Neural progenitor cell (in vitro differentiated cells): ENCODE measurements around the gene KCNQ1. TPM values are rescaled to one million over a fixed set of nuclear protein-coding genes. Genes with fewer than 3 reads are reported as not detected.

Experiments
- DNase-seq: peaks from one replicate; pipeline ENCODE4 v3.0.0-alpha.2; 2016; ENCODE audit warnings: low spot score
- H2AFZ ChIP-seq: fragments of 200-600 bp; sonication (generic); replicated peaks from 2 replicates; pipeline ENCODE4 v1.6.1; 2016; ENCODE audit warnings: antibody characterized with exemption
- H3F3A ChIP-seq: fragments of 200-600 bp; sonication (generic); 2 replicates; pipeline ENCODE4 v1.6.1; 2016; ENCODE audit warnings: antibody characterized with exemption, low read depth
- H3K27ac ChIP-seq: fragments of 200-600 bp; sonication (generic); 2 replicates; pipeline ENCODE4 v1.5.1; 2016; ENCODE audit warnings: mild to moderate bottlenecking
- H3K27me3 ChIP-seq: fragments of 200-600 bp; sonication (generic); 2 replicates; pipeline ENCODE4 v1.6.1; 2016; ENCODE audit warnings: mild to moderate bottlenecking, moderate library complexity
- H3K36me3 ChIP-seq: fragments of 200-600 bp; sonication (generic); 2 replicates; pipeline ENCODE4 v1.5.1; 2016
- H3K4me1 ChIP-seq: fragments of 200-600 bp; sonication (generic); 2 replicates; pipeline ENCODE4 v1.6.1; 2016; ENCODE audit warnings: mixed run types
- H3K4me2 ChIP-seq: fragments of 200-600 bp; sonication (generic); 2 replicates; pipeline ENCODE4 v1.6.1; 2016
- H3K4me3 ChIP-seq: fragments of 200-600 bp; sonication (generic); 2 replicates; pipeline ENCODE4 v1.5.1; 2016
- H3K79me2 ChIP-seq: fragments of 200-600 bp; sonication (generic); 2 replicates; pipeline ENCODE4 v1.6.1; 2016; ENCODE audit warnings: low read depth
- H3K9ac ChIP-seq: fragments of 200-600 bp; sonication (generic); 2 replicates; pipeline ENCODE4 v1.6.1; 2016
- H3K9me3 ChIP-seq: fragments of 200-600 bp; sonication (generic); 2 replicates; pipeline ENCODE4 v1.5.1; 2016; ENCODE audit warnings: low read depth
- H4K20me1 ChIP-seq: fragments of 200-600 bp; sonication (generic); 2 replicates; pipeline ENCODE4 v1.6.1; 2016; ENCODE audit warnings: low read depth
- H3K27ac Mint-ChIP-seq: 3 replicates; pipeline ENCODE4 v1.8.0; 2021; ENCODE audit warnings: mixed read lengths
- H3K27me3 Mint-ChIP-seq: 2 replicates; pipeline ENCODE4 v1.8.0; 2022; ENCODE audit warnings: low read depth, mild to moderate bottlenecking, inconsistent platforms, moderate library complexity, mixed read lengths; ENCODE audit not compliant: insufficient read depth
- H3K36me3 Mint-ChIP-seq: 3 replicates; pipeline ENCODE4 v1.8.0; 2021; ENCODE audit warnings: mixed read lengths
- H3K4me1 Mint-ChIP-seq: 3 replicates; pipeline ENCODE4 v1.8.0; 2021; ENCODE audit warnings: mixed read lengths
- H3K4me3 Mint-ChIP-seq: 3 replicates; pipeline ENCODE4 v1.8.0; 2021; ENCODE audit warnings: mild to moderate bottlenecking, moderate library complexity, mixed read lengths
- H3K9me3 Mint-ChIP-seq: 3 replicates; pipeline ENCODE4 v1.8.0; 2020; ENCODE audit warnings: mixed read lengths
- EZH2 ChIP-seq: fragments of 200-600 bp; sonication (generic); IDR thresholded peaks from 2 replicates; pipeline ENCODE4 v1.6.1; 2017; ENCODE audit warnings: antibody characterized with exemption, mild to moderate bottlenecking, moderate library complexity
- EZH2phosphoT487 ChIP-seq: fragments of 200-600 bp; sonication (generic); IDR thresholded peaks from 2 replicates; pipeline ENCODE4 v1.6.1; 2017; ENCODE audit warnings: antibody characterized with exemption
- total RNA-seq: library from RNA; depleted of rRNA; stranded (reverse); fragments of >200 nt; gene quantifications from 2 replicates; pipeline ENCODE4 v1.2.3, GENCODE V29; 2015; ENCODE audit warnings: low replicate concordance
- TF ChIP-seq, protein P1 (sequence below): fragments of 200-600 bp; sonication (generic); IDR thresholded peaks from 2 replicates; pipeline ENCODE4 v1.5.1; 2017; ENCODE audit warnings: antibody characterized with exemption, mild to moderate bottlenecking

Gene KCNQ1
- total RNA-seq, 1 donor from 2014 or later, result 0.11 TPM

DNA sequence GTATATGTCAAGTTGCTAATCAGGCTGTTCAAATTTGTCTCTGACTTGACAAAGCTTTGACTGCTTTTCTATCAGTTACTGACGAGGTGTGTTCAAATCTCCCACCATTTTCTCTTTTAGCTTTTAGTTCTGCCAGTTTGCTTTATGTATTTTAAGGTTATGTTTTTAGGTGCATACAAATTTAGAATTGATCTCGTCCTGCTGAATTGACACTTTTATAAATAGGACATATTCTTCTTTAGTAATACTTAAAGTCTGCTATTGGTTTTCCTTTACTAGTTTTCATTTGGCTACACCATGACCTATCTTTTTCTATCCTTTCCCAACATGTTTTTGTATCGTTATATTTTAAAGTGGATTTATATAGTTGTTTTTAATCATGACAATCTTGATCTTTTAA is 320.7 kb downstream of the KCNQ1 start:
- H3K27me3 Mint-ChIP-seq, result peaks cover 7% of the 10 kb centered on the region

DNA sequence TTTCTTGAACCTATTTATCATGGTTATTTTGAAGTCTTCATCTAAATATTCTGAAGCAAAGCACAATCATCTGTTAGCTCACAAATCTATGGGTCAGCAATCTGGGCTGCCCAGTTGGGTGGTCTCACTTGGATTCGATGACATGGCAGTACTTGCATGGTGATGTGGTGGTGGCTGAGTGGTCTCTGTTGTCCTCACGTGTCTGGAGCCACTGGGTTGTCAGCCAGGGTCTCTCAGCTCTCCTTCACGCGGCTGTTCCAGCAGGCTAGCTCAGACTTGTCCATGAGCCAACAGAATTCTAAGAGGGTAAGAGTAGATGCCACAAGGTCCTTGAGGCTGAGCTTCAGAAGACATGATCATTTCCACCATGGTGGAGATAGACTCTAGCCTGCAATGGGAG is 321.4 kb downstream of the KCNQ1 start:
- H3K9ac ChIP-seq, result no peak overlapping the region
- no peak overlapping the region for H3K27ac ChIP-seq
- no peaks in the 10 kb centered on the region for H4K20me1 ChIP-seq
- Mint-ChIP-seq H3K4me3 (no peak overlapping the region), H3K27me3 (peaks cover 7% of the 10 kb centered on the region), H3K4me1 (no peaks in the 10 kb centered on the region), H3K9me3 (no peaks in the 10 kb centered on the region), H3K36me3 (no peaks in the 10 kb centered on the region), H3K27ac (no peak overlapping the region)
- H3K79me2 ChIP-seq, result no peaks in the 10 kb centered on the region
- no peaks in the 10 kb centered on the region for H3F3A ChIP-seq
- no peak overlapping the region for H3K4me2 ChIP-seq
- no peaks in the 10 kb centered on the region for H3K9me3 ChIP-seq
- no peaks in the 10 kb centered on the region for H3K4me1 ChIP-seq
- TF ChIP-seq EZH2phosphoT487, result no peak
- TF ChIP-seq EZH2, result no peak
- TF ChIP-seq, protein P1, sequence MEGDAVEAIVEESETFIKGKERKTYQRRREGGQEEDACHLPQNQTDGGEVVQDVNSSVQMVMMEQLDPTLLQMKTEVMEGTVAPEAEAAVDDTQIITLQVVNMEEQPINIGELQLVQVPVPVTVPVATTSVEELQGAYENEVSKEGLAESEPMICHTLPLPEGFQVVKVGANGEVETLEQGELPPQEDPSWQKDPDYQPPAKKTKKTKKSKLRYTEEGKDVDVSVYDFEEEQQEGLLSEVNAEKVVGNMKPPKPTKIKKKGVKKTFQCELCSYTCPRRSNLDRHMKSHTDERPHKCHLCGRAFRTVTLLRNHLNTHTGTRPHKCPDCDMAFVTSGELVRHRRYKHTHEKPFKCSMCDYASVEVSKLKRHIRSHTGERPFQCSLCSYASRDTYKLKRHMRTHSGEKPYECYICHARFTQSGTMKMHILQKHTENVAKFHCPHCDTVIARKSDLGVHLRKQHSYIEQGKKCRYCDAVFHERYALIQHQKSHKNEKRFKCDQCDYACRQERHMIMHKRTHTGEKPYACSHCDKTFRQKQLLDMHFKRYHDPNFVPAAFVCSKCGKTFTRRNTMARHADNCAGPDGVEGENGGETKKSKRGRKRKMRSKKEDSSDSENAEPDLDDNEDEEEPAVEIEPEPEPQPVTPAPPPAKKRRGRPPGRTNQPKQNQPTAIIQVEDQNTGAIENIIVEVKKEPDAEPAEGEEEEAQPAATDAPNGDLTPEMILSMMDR, result no peak
- H3K36me3 ChIP-seq, result no peaks in the 10 kb centered on the region
- no peak overlapping the region for H2AFZ ChIP-seq
- peaks cover 45% of the 10 kb centered on the region for H3K27me3 ChIP-seq
- no peak overlapping the region for H3K4me3 ChIP-seq
- DNase-seq, result no peak

More for the DNA sequence above, 320.7 kb downstream of the KCNQ1 start:
- Histone ChIP-seq H3K4me3 (no peak overlapping the region), H3K79me2 (no peaks in the 10 kb centered on the region), H3K9ac (no peak overlapping the region), H3K27ac (no peak overlapping the region), H3K36me3 (no peaks in the 10 kb centered on the region), H3K4me1 (no peaks in the 10 kb centered on the region), H4K20me1 (no peaks in the 10 kb centered on the region), H3K27me3 (peaks cover 42% of the 10 kb centered on the region), H2AFZ (no peak overlapping the region), H3K9me3 (no peaks in the 10 kb centered on the region), H3K4me2 (no peak overlapping the region), H3F3A (no peaks in the 10 kb centered on the region)
- TF ChIP-seq EZH2phosphoT487, result no peak
- TF ChIP-seq, protein P1, result no peak
- no peak for TF ChIP-seq EZH2
- Mint-ChIP-seq H3K27ac (no peak overlapping the region), H3K9me3 (no peaks in the 10 kb centered on the region), H3K4me1 (no peaks in the 10 kb centered on the region), H3K36me3 (no peaks in the 10 kb centered on the region), H3K4me3 (no peak overlapping the region)
- DNase-seq, result no peak

DNA sequence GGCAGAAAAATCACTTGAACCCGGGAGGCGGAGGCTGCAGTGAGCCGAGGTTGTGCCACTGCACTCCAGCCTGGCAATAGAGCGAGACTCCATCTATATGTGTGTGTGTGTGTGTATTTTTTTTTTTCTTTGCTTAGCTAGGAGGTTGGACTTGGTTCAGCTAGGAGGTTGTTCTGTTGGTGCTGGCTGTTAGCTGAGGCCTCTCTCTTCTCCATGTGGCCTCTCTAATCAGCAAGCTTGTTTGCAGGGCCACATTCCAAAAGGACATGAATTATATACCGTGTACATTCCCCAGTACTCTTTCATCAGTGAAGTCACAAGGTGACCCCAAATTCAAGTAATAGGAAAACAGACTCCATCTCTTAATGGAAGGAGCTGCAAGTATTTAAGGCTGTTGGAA is 322.3 kb downstream of the KCNQ1 start:
- no peak overlapping the region for H3K4me3 ChIP-seq
- H3K27me3 ChIP-seq, result peaks cover 51% of the 10 kb centered on the region
- TF ChIP-seq EZH2phosphoT487 (no peak), EZH2 (no peak)
- TF ChIP-seq, protein P1, result no peak
- H4K20me1 ChIP-seq, result no peaks in the 10 kb centered on the region
- Mint-ChIP-seq H3K4me3 (no peak overlapping the region), H3K4me1 (peaks cover 4% of the 10 kb centered on the region), H3K27me3 (peaks cover 7% of the 10 kb centered on the region), H3K9me3 (no peaks in the 10 kb centered on the region), H3K27ac (no peak overlapping the region), H3K36me3 (no peaks in the 10 kb centered on the region)
- no peak overlapping the region for H3K9ac ChIP-seq
- no peak overlapping the region for H2AFZ ChIP-seq
- H3K4me1 ChIP-seq, result no peaks in the 10 kb centered on the region
- H3K9me3 ChIP-seq, result no peaks in the 10 kb centered on the region
- H3K79me2 ChIP-seq, result no peaks in the 10 kb centered on the region
- H3K4me2 ChIP-seq, result no peak overlapping the region
- H3F3A ChIP-seq, result no peaks in the 10 kb centered on the region
- no peaks in the 10 kb centered on the region for H3K36me3 ChIP-seq
- DNase-seq, result no peak
- H3K27ac ChIP-seq, result no peak overlapping the region
